Fibroblast of the aortic adventitia (primary cell): ENCODE measurements around the gene PRKCH. TPM values are rescaled to one million over a fixed set of nuclear protein-coding genes. Genes with fewer than 3 reads are reported as not detected.

Experiments
- DNase-seq: peaks from one replicate; pipeline ENCODE4 v3.0.0-alpha.2; 2010; ENCODE audit warnings: low read depth
- H3K4me3 ChIP-seq: 2 replicates; pipeline ENCODE4 v1.5.1; 2011; ENCODE audit warnings: low read depth, mild to moderate bottlenecking, control low read depth, low read length, moderate library complexity
- CTCF ChIP-seq: IDR thresholded peaks from 2 replicates; pipeline ENCODE4 v1.5.1; 2011; ENCODE audit warnings: mild to moderate bottlenecking, low read length, control low read depth, inconsistent platforms; ENCODE audit not compliant: insufficient read depth
- total RNA-seq: library from RNA; depleted of rRNA; stranded (reverse); fragments of >200 nt; gene quantifications from 2 replicates; pipeline ENCODE4 v1.2.3, GENCODE V29; 2012; ENCODE audit warnings: low replicate concordance

PRKCH gene
- 4.2 and 17.0 TPM in 2 replicates for total RNA-seq

DNA sequence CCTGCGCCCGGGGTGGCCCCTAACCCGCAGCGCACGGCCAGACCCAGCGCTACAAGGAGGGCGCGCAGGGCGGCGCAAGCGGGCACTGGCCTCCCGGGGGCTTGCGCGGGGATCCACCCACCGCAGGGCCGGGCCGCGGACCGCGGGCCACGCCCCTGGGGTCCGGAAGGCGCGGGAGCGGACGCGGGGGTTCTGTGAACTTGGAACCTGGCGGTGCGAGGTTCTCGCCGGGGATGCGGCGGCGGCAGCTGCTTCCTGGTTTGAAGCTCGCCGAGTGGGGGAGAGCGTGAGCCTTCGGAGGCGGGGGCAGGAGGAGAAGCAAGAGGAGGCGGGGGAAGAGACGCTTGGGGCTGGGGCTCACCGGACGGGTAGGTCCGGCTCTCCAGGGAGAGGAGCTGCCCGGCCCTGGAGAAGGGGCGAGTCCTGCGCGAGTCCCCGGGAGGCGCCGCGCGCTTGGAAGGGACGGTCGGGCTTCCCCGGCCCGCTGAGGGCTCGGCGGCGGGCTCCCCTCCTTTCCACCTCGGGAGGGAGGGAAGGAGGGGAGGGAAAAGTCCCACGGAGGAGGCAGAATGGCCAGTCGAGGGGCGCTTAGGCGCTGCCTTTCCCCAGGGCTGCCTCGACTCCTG is at the start of gene PRKCH:
PRKCH (plus strand) TSS at position 195 of the 626 bp plus-strand sequence. CDS start 523 bp downstream, outside the sequence.
- peak within 1 kb of the TSS; percentile 57 for H3K4me3 ChIP-seq
- TF ChIP-seq CTCF = no peak
- peak; percentile 11 for DNase-seq

DNA sequence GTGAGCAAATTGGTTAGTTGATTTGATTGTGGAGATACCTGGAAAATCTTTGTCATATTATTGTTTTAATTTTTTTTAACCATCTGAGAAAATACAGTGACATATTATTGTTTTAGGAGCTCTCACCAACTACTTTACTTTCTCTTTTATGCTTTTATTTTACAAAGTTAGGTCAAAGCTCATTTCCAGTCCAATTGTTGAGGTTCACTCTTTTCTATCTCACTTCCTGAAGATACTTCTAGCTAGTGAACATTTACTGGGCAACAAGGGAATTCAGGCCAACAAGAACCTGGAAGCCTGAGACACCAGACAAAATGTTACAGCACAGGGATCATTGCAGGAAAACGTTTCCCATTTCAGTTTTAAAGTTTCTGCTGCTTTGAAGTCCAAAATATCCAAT is 44.1 kb upstream of the PRKCH start:
- DNase-seq = no peak
- no peak for TF ChIP-seq CTCF
- H3K4me3 ChIP-seq = no peak overlapping the region

DNA sequence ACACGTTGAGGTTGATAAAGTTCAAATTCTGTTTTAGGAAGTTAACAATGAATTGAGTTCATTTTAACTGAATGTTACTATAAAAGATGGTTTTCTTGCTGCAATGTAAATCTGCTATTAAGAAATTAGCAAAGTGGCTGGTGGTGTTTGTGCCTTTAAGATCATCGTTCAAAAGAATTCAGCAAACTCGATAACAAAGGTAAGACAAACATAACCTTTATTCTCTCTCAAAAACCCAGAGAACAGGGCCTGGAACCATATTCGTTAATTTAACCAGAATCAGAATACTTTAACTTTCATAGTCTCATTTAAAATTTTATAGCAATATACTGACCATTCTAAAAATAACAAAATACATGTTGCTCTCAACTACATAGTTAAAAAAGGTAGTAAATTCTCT is 43.6 kb upstream of the PRKCH start:
- no peak for TF ChIP-seq CTCF
- DNase-seq = no peak
- H3K4me3 ChIP-seq = no peak overlapping the region

GRCh38 chr14:61279082-61279481 is 42.3 kb upstream of the PRKCH start:
- no peak for TF ChIP-seq CTCF
- DNase-seq = peak; percentile 33

DNA sequence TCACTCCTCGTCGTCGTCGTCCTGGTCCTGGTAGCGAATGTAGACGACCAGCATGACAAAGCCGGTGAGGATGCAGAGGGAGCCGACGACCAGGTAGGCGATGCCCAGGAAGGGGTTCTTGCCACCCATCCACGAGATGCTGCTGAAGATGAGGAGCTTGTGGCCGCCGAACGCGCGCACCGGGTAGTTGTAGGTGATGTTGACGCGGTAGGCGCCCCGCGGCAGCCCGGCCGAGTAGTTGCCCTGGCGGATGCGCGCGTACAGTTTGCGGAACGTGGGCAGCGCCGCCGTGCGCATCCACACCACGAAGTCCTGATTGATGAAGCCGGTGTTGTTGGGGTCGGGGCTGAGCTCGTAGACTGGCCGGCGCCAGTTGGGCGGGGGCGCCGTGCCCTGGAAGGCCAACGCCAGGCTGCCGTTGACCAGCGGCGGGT is 41.3 kb upstream of the PRKCH start:
- no peak for DNase-seq
- TF ChIP-seq CTCF = no peak
- peak overlapping the region; percentile 46 for H3K4me3 ChIP-seq

More at GRCh38 chr14:61279082-61279481, 42.3 kb upstream of the PRKCH start:
- no peak overlapping the region for H3K4me3 ChIP-seq

- DNase-seq = peak; percentile 36
- peak overlapping the region; percentile 46 for H3K4me3 ChIP-seq
- TF ChIP-seq CTCF = peak; percentile 10
Measured at GRCh38 chr14:61280526-61281185, 40.7 kb upstream of the PRKCH start.
